ENCODE results near the gene SURF6.
"Not testable (repeated sequence)": the region's sequence is repeated elsewhere in the genome, so short reads cannot be mapped to it uniquely, and the experiment has no call there.

SURF6 gene

DNA sequence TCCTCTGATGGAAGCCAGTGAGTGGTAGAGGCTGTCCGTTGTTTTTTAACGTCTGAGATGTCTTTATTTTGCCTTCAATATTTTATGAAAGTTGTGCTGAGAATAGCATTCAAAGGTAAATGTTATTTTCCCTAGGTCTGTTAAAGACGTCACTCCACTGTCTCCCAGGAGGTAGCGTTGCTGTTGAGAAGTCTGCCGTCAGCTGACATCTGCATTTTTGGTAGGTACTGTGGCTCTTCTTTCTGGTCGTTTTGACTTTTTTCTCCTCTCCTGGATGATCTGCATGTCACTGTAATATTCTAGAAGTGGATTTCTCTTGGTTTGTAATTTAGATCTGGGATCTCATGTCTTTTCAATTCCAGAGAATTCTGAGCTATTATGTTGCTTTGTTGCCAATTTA is 26.4 kb downstream of the SURF6 start:
- Histone ChIP-seq H3K4me3 (ENCODE audit: low read length in 2 of 2) (no peak overlapping the region), H3K4me1 (ENCODE audit: control insufficient read depth in 2 of 2, insufficient read depth in 2 of 2, low read length in 2 of 2) (no peaks in the 10 kb centered on the region), H3K27ac (ENCODE audit: low read depth in 2 of 2, low read length in 2 of 2) (no peak overlapping the region), H3K9ac (ENCODE audit: low read depth in 1 of 2, low read length in 2 of 2) (no peak overlapping the region), H3K36me3 (ENCODE audit: control insufficient read depth in 2 of 2, insufficient read depth in 2 of 2, low read length in 2 of 2) (no peaks in the 10 kb centered on the region), H3K27me3 (ENCODE audit: control insufficient read depth in 2 of 2, insufficient read depth in 2 of 2, low read length in 2 of 2) (no peaks in the 10 kb centered on the region), H3K9me3 (ENCODE audit: control insufficient read depth in 2 of 2, low read length in 2 of 2) (no peaks in the 10 kb centered on the region)

DNA sequence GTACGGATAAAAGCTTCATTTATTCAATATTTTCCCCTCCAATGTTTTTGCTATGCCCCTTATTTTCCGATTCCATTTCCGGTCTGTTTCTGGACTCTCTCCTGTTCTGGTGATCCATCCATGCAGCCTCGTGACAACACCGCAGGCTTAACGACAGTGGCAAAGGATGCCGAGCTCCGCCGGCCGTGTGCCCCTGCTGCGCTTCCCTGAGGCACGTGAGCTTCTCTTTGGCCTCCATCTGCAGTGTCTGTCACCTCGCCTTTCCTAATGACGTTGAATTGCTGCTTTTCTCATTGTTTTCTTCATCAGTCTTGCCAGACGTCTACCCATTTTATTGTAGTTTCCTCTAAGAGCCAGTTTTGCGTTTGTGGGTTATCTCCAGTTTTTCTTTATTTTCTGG is 28.7 kb downstream of the SURF6 start:
- H3K4me1 ChIP-seq (ENCODE audit: control insufficient read depth in 2 of 2, insufficient read depth in 2 of 2, low read length in 2 of 2) = no peaks in the 10 kb centered on the region
- no peak overlapping the region for H3K9ac ChIP-seq (ENCODE audit: low read depth in 1 of 2, low read length in 2 of 2)
- no peak overlapping the region for H3K27ac ChIP-seq (ENCODE audit: low read depth in 2 of 2, low read length in 2 of 2)
- H3K4me3 ChIP-seq (ENCODE audit: low read length in 2 of 2) = no peak overlapping the region
- no peaks in the 10 kb centered on the region for H3K36me3 ChIP-seq (ENCODE audit: control insufficient read depth in 2 of 2, insufficient read depth in 2 of 2, low read length in 2 of 2)
- no peaks in the 10 kb centered on the region for H3K27me3 ChIP-seq (ENCODE audit: control insufficient read depth in 2 of 2, insufficient read depth in 2 of 2, low read length in 2 of 2)
- no peaks in the 10 kb centered on the region for H3K9me3 ChIP-seq (ENCODE audit: control insufficient read depth in 2 of 2, low read length in 2 of 2)

DNA sequence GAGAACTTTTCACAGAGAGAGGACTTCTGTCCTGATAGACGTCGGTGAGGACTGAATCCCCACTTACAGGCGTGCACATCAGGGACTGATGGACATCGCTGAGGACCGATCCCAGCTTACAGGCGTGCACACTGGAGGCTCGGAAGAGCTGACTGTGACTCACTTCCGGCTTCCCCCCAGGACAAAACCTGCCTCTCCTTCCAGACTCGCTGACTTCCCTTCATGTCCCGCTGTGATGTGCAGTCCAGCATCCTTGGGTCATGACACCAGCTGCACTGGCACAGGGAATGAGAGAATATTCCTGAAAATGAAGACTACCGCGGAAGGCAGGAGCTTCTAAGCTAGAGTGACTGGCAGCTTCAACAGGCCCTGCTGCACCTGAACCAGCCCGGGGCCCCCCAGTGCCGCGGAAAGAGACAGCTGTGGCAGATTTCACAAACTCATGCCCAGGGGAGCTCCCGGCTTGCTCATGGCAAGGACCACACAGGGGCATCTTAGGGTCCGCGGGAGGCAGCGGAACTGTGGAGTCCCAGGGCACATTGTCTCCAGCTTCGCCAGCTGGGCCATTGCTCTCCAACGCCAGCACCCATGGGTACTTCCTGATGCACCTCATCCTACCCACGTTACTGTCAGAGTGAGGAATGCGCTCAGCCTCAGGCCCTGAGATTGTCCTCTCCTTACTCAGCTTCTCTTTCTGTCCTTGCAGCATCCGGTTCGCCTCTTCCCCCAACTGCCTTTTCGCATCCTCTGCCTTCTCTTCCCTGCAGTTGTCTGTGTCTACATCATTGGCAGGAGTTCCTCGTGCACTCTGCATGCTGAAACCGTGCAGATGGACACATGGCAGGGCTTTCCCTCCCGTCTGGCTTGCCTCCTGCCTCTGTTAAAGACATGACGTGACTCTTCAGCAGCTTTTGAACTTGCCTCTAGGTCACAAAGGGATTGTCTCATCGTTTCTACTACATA is 29.5 kb downstream of the SURF6 start:
- Histone ChIP-seq H3K4me1 (ENCODE audit: control insufficient read depth in 2 of 2, insufficient read depth in 2 of 2, low read length in 2 of 2) (no peaks in the 10 kb centered on the region), H3K4me3 (ENCODE audit: low read length in 2 of 2) (no peak overlapping the region), H3K36me3 (ENCODE audit: control insufficient read depth in 2 of 2, insufficient read depth in 2 of 2, low read length in 2 of 2) (no peaks in the 10 kb centered on the region), H3K9me3 (ENCODE audit: control insufficient read depth in 2 of 2, low read length in 2 of 2) (no peaks in the 10 kb centered on the region), H3K27me3 (ENCODE audit: control insufficient read depth in 2 of 2, insufficient read depth in 2 of 2, low read length in 2 of 2) (no peaks in the 10 kb centered on the region), H3K9ac (ENCODE audit: low read depth in 1 of 2, low read length in 2 of 2) (no peak overlapping the region), H3K27ac (ENCODE audit: low read depth in 2 of 2, low read length in 2 of 2) (no peak overlapping the region)

DNA sequence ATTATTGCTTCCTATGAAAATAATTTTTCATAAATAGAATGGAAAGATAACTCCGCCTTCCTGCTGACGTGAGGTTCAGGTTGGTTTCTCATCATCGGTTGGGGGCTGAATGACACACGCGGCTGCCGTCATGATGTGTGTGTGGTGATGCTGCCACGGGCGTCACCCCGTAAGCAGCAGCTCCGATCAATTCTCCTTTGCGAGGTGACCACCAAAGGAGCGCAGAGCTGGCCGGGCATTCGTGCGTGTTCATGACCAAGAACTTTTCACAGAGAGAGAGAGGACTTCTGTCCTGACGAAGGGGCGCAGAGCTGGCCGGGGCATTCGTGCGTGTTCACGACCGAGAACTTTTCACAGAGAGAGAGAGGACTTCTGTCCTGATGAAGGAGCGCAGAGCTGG is 30.3 kb downstream of the SURF6 start:
- no peak overlapping the region for H3K4me3 ChIP-seq (ENCODE audit: low read length in 2 of 2)
- no peaks in the 10 kb centered on the region for H3K36me3 ChIP-seq (ENCODE audit: control insufficient read depth in 2 of 2, insufficient read depth in 2 of 2, low read length in 2 of 2)
- no peak overlapping the region for H3K27ac ChIP-seq (ENCODE audit: low read depth in 2 of 2, low read length in 2 of 2)
- no peaks in the 10 kb centered on the region for H3K4me1 ChIP-seq (ENCODE audit: control insufficient read depth in 2 of 2, insufficient read depth in 2 of 2, low read length in 2 of 2)
- H3K27me3 ChIP-seq (ENCODE audit: control insufficient read depth in 2 of 2, insufficient read depth in 2 of 2, low read length in 2 of 2) = no peaks in the 10 kb centered on the region
- no peaks in the 10 kb centered on the region for H3K9me3 ChIP-seq (ENCODE audit: control insufficient read depth in 2 of 2, low read length in 2 of 2)
- no peak overlapping the region for H3K9ac ChIP-seq (ENCODE audit: low read depth in 1 of 2, low read length in 2 of 2)

DNA sequence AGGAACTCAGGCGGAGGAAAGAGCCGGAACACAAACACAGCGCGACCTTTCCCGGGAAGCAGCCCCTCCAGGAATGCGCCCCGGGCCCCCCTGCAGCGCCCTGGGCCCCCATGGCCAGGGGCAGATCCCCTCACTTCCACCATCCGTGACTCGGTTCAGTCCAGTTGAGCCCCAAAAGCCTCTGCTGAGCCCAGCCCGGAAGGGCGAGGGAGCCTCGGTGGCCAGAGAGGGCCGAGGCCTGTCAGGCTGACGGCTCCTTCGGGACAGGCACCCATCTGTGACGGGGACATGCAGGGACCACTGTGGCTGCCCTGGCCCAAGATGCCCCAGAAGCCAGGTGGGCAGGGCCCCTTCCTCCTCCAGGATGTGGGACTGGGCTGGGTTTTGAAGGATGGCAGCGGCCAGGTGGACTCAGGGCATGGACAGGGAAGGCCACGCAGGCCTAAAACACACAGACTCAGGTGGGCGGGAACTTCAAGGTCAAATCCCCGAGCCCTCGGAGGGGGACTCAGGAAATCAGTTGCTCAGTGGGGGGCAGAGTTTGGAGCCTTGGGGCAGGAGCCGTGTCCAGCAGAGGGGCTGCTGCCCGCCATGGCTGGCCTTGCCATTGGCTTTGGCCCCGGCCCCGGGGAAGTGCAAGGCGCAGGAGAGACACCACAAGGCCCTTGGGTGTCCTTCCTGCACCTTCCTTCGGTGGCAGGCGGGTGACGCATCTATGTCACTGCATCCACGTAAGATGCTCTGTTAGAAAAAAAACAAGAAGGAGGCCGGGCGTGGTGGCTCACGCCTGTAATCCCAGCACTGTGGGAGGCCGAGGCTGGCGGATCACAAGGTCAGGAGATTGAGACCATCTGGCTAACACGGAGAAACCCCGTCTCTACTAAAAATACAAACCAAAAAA is 31.3 kb downstream of the SURF6 start:
- H3K9ac ChIP-seq (ENCODE audit: low read depth in 1 of 2, low read length in 2 of 2) = no peak overlapping the region
- H3K27ac ChIP-seq (ENCODE audit: low read depth in 2 of 2, low read length in 2 of 2) = no peak overlapping the region
- no peaks in the 10 kb centered on the region for H3K27me3 ChIP-seq (ENCODE audit: control insufficient read depth in 2 of 2, insufficient read depth in 2 of 2, low read length in 2 of 2)
- no peak overlapping the region for H3K4me3 ChIP-seq (ENCODE audit: low read length in 2 of 2)
- no peaks in the 10 kb centered on the region for H3K36me3 ChIP-seq (ENCODE audit: control insufficient read depth in 2 of 2, insufficient read depth in 2 of 2, low read length in 2 of 2)
- no peaks in the 10 kb centered on the region for H3K4me1 ChIP-seq (ENCODE audit: control insufficient read depth in 2 of 2, insufficient read depth in 2 of 2, low read length in 2 of 2)
- H3K9me3 ChIP-seq (ENCODE audit: control insufficient read depth in 2 of 2, low read length in 2 of 2) = no peaks in the 10 kb centered on the region

DNA sequence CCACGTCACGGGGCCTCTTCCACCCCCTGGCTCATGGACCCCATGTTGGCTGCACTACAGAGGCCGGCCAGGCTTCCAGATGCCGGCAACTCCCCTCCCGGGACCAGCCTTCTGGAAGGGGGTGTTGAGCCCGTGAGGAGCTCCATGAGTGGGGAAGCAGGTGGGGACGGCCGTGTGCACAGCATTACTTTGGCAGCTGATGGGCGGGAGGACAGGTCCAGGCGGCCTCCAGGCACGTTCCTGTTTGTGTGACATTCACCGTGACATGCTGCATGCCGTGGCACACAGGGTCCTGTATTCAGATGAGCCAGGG is 31.9 kb downstream of the SURF6 start:
- no peaks in the 10 kb centered on the region for H3K4me1 ChIP-seq (ENCODE audit: control insufficient read depth in 2 of 2, insufficient read depth in 2 of 2, low read length in 2 of 2)
- no peaks in the 10 kb centered on the region for H3K36me3 ChIP-seq (ENCODE audit: control insufficient read depth in 2 of 2, insufficient read depth in 2 of 2, low read length in 2 of 2)
- H3K4me3 ChIP-seq (ENCODE audit: low read length in 2 of 2) = no peak overlapping the region
- no peak overlapping the region for H3K27ac ChIP-seq (ENCODE audit: low read depth in 2 of 2, low read length in 2 of 2)
- no peaks in the 10 kb centered on the region for H3K27me3 ChIP-seq (ENCODE audit: control insufficient read depth in 2 of 2, insufficient read depth in 2 of 2, low read length in 2 of 2)
- H3K9me3 ChIP-seq (ENCODE audit: control insufficient read depth in 2 of 2, low read length in 2 of 2) = no peaks in the 10 kb centered on the region
- no peak overlapping the region for H3K9ac ChIP-seq (ENCODE audit: low read depth in 1 of 2, low read length in 2 of 2)

DNA sequence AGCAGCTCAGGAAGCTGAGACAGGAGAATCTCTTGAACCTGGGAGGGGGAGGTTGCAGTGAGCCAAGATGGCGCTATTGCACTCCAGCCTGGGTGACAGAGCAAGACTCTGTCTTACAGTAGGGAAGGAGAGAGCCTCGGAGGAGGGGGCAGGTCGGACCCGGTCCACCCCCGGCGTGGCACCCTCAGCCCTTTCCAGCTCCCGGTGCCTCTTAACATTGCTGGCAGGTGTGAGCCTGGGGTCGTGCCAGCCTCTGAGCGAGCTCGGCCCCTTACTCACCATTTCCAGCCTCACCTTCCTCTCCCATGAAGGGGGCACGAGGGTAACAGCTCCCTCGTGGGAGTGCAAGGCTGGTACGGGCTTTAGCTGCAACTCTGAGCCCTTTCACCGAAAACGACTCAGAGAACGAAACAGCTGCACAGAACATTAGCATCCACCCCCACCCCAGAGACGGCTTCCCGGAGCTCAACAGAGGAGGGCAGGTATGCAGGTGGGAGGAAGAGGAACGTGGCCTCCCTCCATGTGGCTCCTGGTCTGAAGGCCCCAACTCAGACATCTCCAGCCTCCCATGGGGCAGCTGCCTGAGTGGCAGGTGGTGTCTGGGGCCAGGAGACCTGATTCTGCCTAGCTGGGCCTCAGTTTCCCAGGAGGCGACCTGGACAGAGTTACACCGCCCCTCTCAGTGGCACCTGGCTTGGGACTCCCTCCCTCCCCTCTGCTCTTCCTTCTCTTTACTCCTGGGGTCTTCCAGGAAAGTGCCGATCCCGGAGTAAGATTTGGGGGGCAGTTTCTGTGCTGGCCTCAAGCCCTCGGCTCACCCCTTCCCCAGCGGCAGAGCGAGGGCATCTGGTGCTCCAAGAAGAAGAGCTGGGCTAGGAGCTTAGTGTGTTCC is 32.5 kb downstream of the SURF6 start:
- Histone ChIP-seq H3K27ac (ENCODE audit: low read depth in 2 of 2, low read length in 2 of 2) (no peak overlapping the region), H3K27me3 (ENCODE audit: control insufficient read depth in 2 of 2, insufficient read depth in 2 of 2, low read length in 2 of 2) (no peaks in the 10 kb centered on the region), H3K9ac (ENCODE audit: low read depth in 1 of 2, low read length in 2 of 2) (no peak overlapping the region), H3K4me3 (ENCODE audit: low read length in 2 of 2) (no peak overlapping the region), H3K36me3 (ENCODE audit: control insufficient read depth in 2 of 2, insufficient read depth in 2 of 2, low read length in 2 of 2) (no peaks in the 10 kb centered on the region), H3K4me1 (ENCODE audit: control insufficient read depth in 2 of 2, insufficient read depth in 2 of 2, low read length in 2 of 2) (no peaks in the 10 kb centered on the region), H3K9me3 (ENCODE audit: control insufficient read depth in 2 of 2, low read length in 2 of 2) (no peaks in the 10 kb centered on the region)

DNA sequence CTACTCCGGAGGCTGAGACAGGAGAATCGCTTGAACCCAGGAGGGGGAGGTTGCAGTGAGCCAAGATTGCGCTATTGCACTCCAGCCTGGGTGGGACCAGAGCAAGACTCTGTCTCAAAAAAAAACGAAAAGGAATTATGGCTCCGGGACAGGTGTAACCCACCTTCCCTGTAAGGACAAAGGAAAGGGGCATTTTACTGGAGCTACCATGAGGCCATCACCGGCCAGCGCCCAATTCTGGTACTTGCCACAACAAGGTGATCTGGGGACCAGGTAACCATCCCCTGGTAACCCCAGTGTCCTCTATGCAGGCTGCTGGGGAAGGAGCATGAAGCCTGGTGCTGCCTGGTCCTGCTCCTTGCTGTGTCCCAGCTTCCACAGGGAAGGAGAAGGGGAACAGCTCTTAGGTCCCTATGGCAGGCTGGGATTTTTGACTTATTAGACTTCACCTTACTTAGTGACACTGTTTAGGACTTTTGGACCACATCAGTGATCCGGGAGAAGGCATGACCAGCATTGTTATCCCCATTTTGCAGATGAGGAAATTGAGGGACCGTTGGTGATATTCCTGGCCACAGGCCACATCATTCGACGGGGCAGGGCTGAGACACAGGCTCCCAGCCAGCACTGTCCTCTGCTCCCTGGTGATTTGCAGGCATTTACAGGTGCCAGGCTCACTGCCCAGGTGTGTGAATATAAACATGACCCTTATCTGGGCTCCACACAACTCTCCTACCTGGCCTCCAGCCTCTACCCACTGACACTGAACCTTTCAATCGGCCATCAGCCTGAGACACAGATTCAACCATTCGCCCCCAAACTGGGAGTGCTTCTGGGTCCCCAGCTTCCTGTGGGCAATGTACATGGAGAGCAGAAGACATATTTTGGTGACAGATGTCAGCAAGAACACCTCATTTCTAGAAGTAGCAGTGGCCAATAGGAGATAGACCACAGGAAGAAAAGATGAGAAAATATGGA is 34.4 kb downstream of the SURF6 start:
- Histone ChIP-seq H3K36me3 (ENCODE audit: control insufficient read depth in 2 of 2, insufficient read depth in 2 of 2, low read length in 2 of 2) (no peaks in the 10 kb centered on the region), H3K27ac (ENCODE audit: low read depth in 2 of 2, low read length in 2 of 2) (no peak overlapping the region)

DNA sequence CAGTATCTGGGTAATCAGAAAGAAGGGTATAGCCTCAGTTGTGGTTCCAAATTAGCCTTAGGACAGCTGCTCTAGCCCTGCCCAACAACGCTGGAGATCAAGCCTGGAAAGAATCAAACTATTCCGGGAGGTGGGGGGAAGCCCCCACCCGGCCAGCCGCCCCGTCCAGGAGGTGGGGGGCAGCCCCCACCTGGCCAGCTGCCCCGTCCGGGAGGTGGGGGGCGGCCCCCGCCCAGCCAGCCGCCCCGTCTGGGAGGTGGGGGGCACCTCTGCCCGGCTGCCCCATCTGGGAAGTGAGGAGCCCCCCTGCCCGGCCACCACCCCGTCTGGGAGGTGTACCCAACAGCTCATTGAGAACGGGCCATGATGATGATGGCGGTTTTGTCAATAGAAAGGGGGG is 36.0 kb downstream of the SURF6 start:
- not testable (repeated sequence) for H3K27ac ChIP-seq (ENCODE audit: low read depth in 2 of 2, low read length in 2 of 2); H3K36me3 ChIP-seq (ENCODE audit: control insufficient read depth in 2 of 2, insufficient read depth in 2 of 2, low read length in 2 of 2); H3K4me1 ChIP-seq (ENCODE audit: control insufficient read depth in 2 of 2, insufficient read depth in 2 of 2, low read length in 2 of 2); H3K4me3 ChIP-seq (ENCODE audit: low read length in 2 of 2); H3K27me3 ChIP-seq (ENCODE audit: control insufficient read depth in 2 of 2, insufficient read depth in 2 of 2, low read length in 2 of 2); H3K9me3 ChIP-seq (ENCODE audit: control insufficient read depth in 2 of 2, low read length in 2 of 2); H3K9ac ChIP-seq (ENCODE audit: low read depth in 1 of 2, low read length in 2 of 2)

More for the DNA sequence above, 34.4 kb downstream of the SURF6 start:
- Histone ChIP-seq H3K27me3 (ENCODE audit: control insufficient read depth in 2 of 2, insufficient read depth in 2 of 2, low read length in 2 of 2) (no peaks in the 10 kb centered on the region), H3K4me3 (ENCODE audit: low read length in 2 of 2) (no peak overlapping the region), H3K4me1 (ENCODE audit: control insufficient read depth in 2 of 2, insufficient read depth in 2 of 2, low read length in 2 of 2) (no peaks in the 10 kb centered on the region), H3K9me3 (ENCODE audit: control insufficient read depth in 2 of 2, low read length in 2 of 2) (no peaks in the 10 kb centered on the region), H3K9ac (ENCODE audit: low read depth in 1 of 2, low read length in 2 of 2) (no peak overlapping the region)
